ENCODE results near the gene PKIB. TPM values are rescaled to one million over a fixed set of nuclear protein-coding genes. Genes with fewer than 3 reads are reported as not detected.

PKIB gene
- total RNA-seq, 1 donor from 2014 or later: 202 TPM

DNA sequence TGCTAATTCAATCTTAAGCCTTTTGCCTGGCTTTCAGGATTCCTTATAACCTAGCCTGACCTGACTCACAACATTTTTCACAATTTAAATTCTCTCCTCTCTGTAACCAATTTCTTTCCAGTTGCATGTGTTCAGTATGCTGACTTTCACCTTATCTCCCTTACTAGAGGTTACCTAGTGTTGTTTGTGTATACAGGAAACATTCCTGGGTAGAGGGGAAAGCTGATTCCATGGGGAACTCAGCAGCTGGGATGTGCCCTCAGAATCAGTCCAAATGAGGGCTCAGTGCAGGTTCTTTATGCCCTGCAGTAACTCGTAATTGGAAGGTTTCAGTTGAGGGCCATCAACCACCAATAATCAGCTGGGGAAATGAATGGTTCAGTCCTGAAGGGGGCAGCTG, 18.5 kb downstream of the PKIB start:
- Histone ChIP-seq H3K4me1 (no peaks in the 10 kb centered on the region), H3K27me3 (no peaks in the 10 kb centered on the region), H3K79me2 (ENCODE audit: low read depth) (peaks cover 8% of the 10 kb centered on the region), H3K4me3 (no peak overlapping the region), H3F3A (ENCODE audit: low read depth) (peaks cover 3% of the 10 kb centered on the region), H3K9ac (no peak overlapping the region), H4K20me1 (ENCODE audit: low read depth) (no peaks in the 10 kb centered on the region), H2AFZ (replicated peaks) (no peak overlapping the region), H3K27ac (no peak overlapping the region), H3K36me3 (no peaks in the 10 kb centered on the region), H3K4me2 (no peak overlapping the region), H3K9me3 (ENCODE audit: low read depth) (no peaks in the 10 kb centered on the region)
- Mint-ChIP-seq H3K27me3 (ENCODE audit: insufficient read depth, low read depth) (no peaks in the 10 kb centered on the region), H3K4me3 (no peak overlapping the region), H3K27ac (no peak overlapping the region), H3K36me3 (no peaks in the 10 kb centered on the region), H3K9me3 (no peaks in the 10 kb centered on the region), H3K4me1 (no peaks in the 10 kb centered on the region)
- TF ChIP-seq EZH2 (IDR thresholded peaks at IDR 0.05) (no peak), EZH2phosphoT487 (IDR thresholded peaks at IDR 0.05) (no peak)
- TF ChIP-seq, protein P1, sequence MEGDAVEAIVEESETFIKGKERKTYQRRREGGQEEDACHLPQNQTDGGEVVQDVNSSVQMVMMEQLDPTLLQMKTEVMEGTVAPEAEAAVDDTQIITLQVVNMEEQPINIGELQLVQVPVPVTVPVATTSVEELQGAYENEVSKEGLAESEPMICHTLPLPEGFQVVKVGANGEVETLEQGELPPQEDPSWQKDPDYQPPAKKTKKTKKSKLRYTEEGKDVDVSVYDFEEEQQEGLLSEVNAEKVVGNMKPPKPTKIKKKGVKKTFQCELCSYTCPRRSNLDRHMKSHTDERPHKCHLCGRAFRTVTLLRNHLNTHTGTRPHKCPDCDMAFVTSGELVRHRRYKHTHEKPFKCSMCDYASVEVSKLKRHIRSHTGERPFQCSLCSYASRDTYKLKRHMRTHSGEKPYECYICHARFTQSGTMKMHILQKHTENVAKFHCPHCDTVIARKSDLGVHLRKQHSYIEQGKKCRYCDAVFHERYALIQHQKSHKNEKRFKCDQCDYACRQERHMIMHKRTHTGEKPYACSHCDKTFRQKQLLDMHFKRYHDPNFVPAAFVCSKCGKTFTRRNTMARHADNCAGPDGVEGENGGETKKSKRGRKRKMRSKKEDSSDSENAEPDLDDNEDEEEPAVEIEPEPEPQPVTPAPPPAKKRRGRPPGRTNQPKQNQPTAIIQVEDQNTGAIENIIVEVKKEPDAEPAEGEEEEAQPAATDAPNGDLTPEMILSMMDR (IDR thresholded peaks at IDR 0.05): no peak
- no peak for DNase-seq (ENCODE audit: low spot score)

DNA sequence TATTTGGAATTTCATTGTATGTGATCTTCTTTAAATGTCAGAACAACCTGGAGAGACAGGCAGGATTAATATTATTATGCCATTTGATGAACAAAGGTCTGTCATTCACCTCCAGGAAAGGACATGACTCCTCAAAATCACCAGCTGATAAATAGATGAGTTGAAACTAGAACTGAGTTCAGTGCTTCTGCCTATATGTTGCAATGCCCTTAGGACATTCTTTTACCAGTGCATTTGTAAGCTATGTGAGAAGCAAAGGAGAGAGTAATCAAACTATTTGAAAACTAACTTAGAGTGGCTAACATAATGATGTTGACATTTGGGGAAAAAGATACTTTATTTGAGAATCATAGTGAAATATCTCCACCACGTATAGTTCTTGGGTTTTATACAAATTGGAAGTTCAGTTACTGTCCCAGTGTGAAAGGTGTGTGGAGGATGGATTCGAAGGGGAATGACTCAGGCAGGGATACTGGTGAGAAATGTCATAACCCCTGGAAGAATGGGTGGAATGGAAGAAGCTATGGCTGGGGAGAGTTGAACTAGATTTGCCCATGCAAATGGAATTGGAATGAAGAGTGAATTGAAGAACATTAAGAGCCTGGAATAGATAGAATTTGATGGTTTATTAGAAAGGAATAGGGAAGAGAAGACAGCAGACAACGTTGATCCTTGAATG, 21.5 kb downstream of the PKIB start:
- H3K9me3 Mint-ChIP-seq: no peaks in the 10 kb centered on the region
- no peaks in the 10 kb centered on the region for H3K36me3 Mint-ChIP-seq
- H3K27me3 Mint-ChIP-seq (ENCODE audit: insufficient read depth, low read depth): no peaks in the 10 kb centered on the region
- no peak overlapping the region for H3K27ac ChIP-seq
- H2AFZ ChIP-seq (replicated peaks): no peak overlapping the region
- H3K27me3 ChIP-seq: no peaks in the 10 kb centered on the region
- no peaks in the 10 kb centered on the region for H3K9me3 ChIP-seq (ENCODE audit: low read depth)
- no peak overlapping the region for H3K9ac ChIP-seq
- no peak for DNase-seq (ENCODE audit: low spot score)
- TF ChIP-seq, protein P1 (IDR thresholded peaks at IDR 0.05): no peak
- TF ChIP-seq EZH2phosphoT487 (IDR thresholded peaks at IDR 0.05) (no peak), EZH2 (IDR thresholded peaks at IDR 0.05) (no peak)
- no peak overlapping the region for H3K4me2 ChIP-seq
- H3K36me3 ChIP-seq: peaks cover 15% of the 10 kb centered on the region
- no peak overlapping the region for H3K27ac Mint-ChIP-seq
- H3K4me3 ChIP-seq: no peak overlapping the region
- H3F3A ChIP-seq (ENCODE audit: low read depth): peaks cover 3% of the 10 kb centered on the region
- no peak overlapping the region for H3K4me3 Mint-ChIP-seq
- H4K20me1 ChIP-seq (ENCODE audit: low read depth): no peaks in the 10 kb centered on the region
- no peaks in the 10 kb centered on the region for H3K4me1 Mint-ChIP-seq
- peaks cover 4% of the 10 kb centered on the region for H3K79me2 ChIP-seq (ENCODE audit: low read depth)
- no peaks in the 10 kb centered on the region for H3K4me1 ChIP-seq

DNA sequence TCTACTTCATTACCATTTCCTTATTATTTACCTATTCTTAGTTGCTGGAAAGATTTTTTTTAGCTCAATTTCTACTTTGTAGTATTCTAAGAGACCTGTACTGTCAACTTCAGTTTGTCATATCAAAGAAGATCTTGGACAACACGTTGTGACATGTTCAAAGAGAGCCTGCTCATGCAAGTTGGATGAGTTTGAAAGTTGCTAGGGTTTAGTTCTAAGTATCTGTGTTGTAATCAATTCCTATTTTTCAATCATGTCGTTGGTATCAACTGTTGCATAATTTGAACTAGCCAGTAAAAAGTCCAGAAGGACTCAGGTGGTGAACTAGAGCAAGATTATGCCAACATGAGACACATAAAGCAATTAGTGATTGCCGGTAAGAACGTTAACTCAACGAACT, 30.2 kb downstream of the PKIB start:
- Histone ChIP-seq H3K27ac (no peak overlapping the region), H3K27me3 (no peaks in the 10 kb centered on the region), H3K4me3 (no peak overlapping the region), H3K36me3 (peaks cover 12% of the 10 kb centered on the region), H3K4me1 (peaks cover 3% of the 10 kb centered on the region), H3K9me3 (ENCODE audit: low read depth) (no peaks in the 10 kb centered on the region), H3K79me2 (ENCODE audit: low read depth) (peaks cover 3% of the 10 kb centered on the region), H3F3A (ENCODE audit: low read depth) (no peaks in the 10 kb centered on the region), H2AFZ (replicated peaks) (no peak overlapping the region), H4K20me1 (ENCODE audit: low read depth) (no peaks in the 10 kb centered on the region), H3K9ac (no peak overlapping the region), H3K4me2 (no peak overlapping the region)
- no peak for DNase-seq (ENCODE audit: low spot score)
- Mint-ChIP-seq H3K27ac (no peak overlapping the region), H3K9me3 (no peaks in the 10 kb centered on the region), H3K27me3 (ENCODE audit: insufficient read depth, low read depth) (peaks cover 2% of the 10 kb centered on the region), H3K4me3 (no peak overlapping the region), H3K4me1 (no peaks in the 10 kb centered on the region), H3K36me3 (no peaks in the 10 kb centered on the region)
- TF ChIP-seq, protein P1 (IDR thresholded peaks at IDR 0.05): no peak
- no peak for TF ChIP-seq EZH2 (IDR thresholded peaks at IDR 0.05)
- TF ChIP-seq EZH2phosphoT487 (IDR thresholded peaks at IDR 0.05): no peak

Data from neural progenitor cell (in vitro differentiated cells).